Stimulated activated CD4-positive, alpha-beta T cell treated with anti-CD3 and anti-CD28 coated beads, Interleukin-2, amount 100 ng/mL, for 24 hours (primary cell): ENCODE measurements around the gene SPOCK3.
A peak's percentile ranks its signal among the peaks of the same experiment; 100 is the strongest.

Experiments used
- DNase-seq, 2 donors: peaks; one replicate each; pipeline ENCODE4 v3.0.0-alpha.2; 2020

SPOCK3 gene

GRCh38 chr4:167171928-167172327 is 62.4 kb downstream of the SPOCK3 start:
- no peak for DNase-seq

GRCh38 chr4:167168611-167169010 is 65.7 kb downstream of the SPOCK3 start:
- no peak for DNase-seq

GRCh38 chr4:167150587-167150986 is 83.7 kb downstream of the SPOCK3 start:
- no peak for DNase-seq

- no peak for DNase-seq
Measured at GRCh38 chr4:167144605-167145004, 89.7 kb downstream of the SPOCK3 start.

GRCh38 chr4:167143018-167143417 is 91.3 kb downstream of the SPOCK3 start:
- DNase-seq, result no peak

GRCh38 chr4:167136270-167136669 is 98.0 kb downstream of the SPOCK3 start:
- DNase-seq, result no peak

- no peak for DNase-seq
Measured at GRCh38 chr4:167129146-167129545, 105.1 kb downstream of the SPOCK3 start.

GRCh38 chr4:167119392-167119791 is 114.9 kb downstream of the SPOCK3 start:
- no peak for DNase-seq

GRCh38 chr4:167117273-167117672 is 117.0 kb downstream of the SPOCK3 start:
- DNase-seq, result peak in 1 of 2 donors; percentile 2

GRCh38 chr4:167114416-167114971 is 119.8 kb downstream of the SPOCK3 start:
- DNase-seq, result no peak

- no peak for DNase-seq
Measured at GRCh38 chr4:167111622-167112021, 122.7 kb downstream of the SPOCK3 start.

GRCh38 chr4:167111092-167111491 is 123.2 kb downstream of the SPOCK3 start:
- DNase-seq, result no peak

- no peak for DNase-seq
Measured at GRCh38 chr4:167109859-167110258, 124.4 kb downstream of the SPOCK3 start.

- no peak for DNase-seq
Measured at GRCh38 chr4:167105857-167106256, 128.4 kb downstream of the SPOCK3 start.

- no peak for DNase-seq
Measured at GRCh38 chr4:167102475-167102874, 131.8 kb downstream of the SPOCK3 start.

- no peak for DNase-seq
Measured at GRCh38 chr4:167101035-167101434, 133.3 kb downstream of the SPOCK3 start.

GRCh38 chr4:167100120-167100519 is 134.2 kb downstream of the SPOCK3 start:
- DNase-seq, result no peak

- no peak for DNase-seq
Measured at GRCh38 chr4:167088115-167088514, 146.2 kb downstream of the SPOCK3 start.

GRCh38 chr4:167084321-167084720 is 150.0 kb downstream of the SPOCK3 start:
- no peak for DNase-seq

- DNase-seq, result no peak
Measured at GRCh38 chr4:167079762-167080161, 154.5 kb downstream of the SPOCK3 start.

GRCh38 chr4:167052631-167053091 is 181.6 kb downstream of the SPOCK3 start:
- DNase-seq, result no peak

- no peak for DNase-seq
Measured at GRCh38 chr4:167049257-167049656, 185.0 kb downstream of the SPOCK3 start.

- DNase-seq, result no peak
Measured at GRCh38 chr4:167041524-167041923, 192.8 kb downstream of the SPOCK3 start.

GRCh38 chr4:167035390-167035789 is 198.9 kb downstream of the SPOCK3 start:
- DNase-seq, result no peak

GRCh38 chr4:167034983-167035382 is 199.3 kb downstream of the SPOCK3 start:
- DNase-seq, result no peak
